A673 (cell line): ENCODE data around the gene MMP11. TPM values are rescaled to one million over a fixed set of nuclear protein-coding genes. Genes with fewer than 3 reads are reported as not detected.

Experiments used
- BruUV-seq: library from RNA; stranded (reverse); fragments of 400-500 nt; replicated peaks from 2 replicates; lab custom pipeline; 2021; lab: Mats Ljungman, UMichigan
- CTCF ChIA-PET: fragments of 300-600 bp; sonication (Branson Sonifier 250); formaldehyde crosslinking; loops from one replicate; lab custom pipeline; 2022; ENCODE audit warnings: antibody characterized with exemption; lab: Charles Lee
- POLR2A ChIA-PET: fragments of 300-600 bp; sonication (Branson Sonifier 250); formaldehyde crosslinking; loops from one replicate; lab custom pipeline; 2022; ENCODE audit warnings: antibody characterized with exemption; ENCODE audit not compliant: low non-redundant PET; lab: Charles Lee
- DNase-seq: peaks from one replicate; pipeline ENCODE4 v3.0.0-alpha.2; 2015; ENCODE audit warnings: low spot score
- H3K27ac ChIP-seq: fragments of 200-600 bp; sonication (generic); 2 replicates; pipeline ENCODE4 v1.5.1; 2016; ENCODE audit warnings: mixed run types, low read depth, mild to moderate bottlenecking, mixed read lengths, antibody characterized with exemption, low read length; ENCODE audit not compliant: poor library complexity, severe bottlenecking
- H3K27me3 ChIP-seq: fragments of 200-600 bp; sonication (generic); replicated peaks from 2 replicates; pipeline ENCODE4 v1.6.1; 2017; ENCODE audit warnings: mixed run types, low read depth, mild to moderate bottlenecking, mixed read lengths, antibody characterized with exemption, low read length; ENCODE audit not compliant: insufficient read depth, poor library complexity
- H3K36me3 ChIP-seq: fragments of 200-600 bp; sonication (generic); 2 replicates; pipeline ENCODE4 v1.6.1; 2016; ENCODE audit warnings: mixed run types, mild to moderate bottlenecking, mixed read lengths, antibody characterized with exemption, low read length; ENCODE audit not compliant: insufficient read depth, poor library complexity, severe bottlenecking
- H3K4me1 ChIP-seq: fragments of 200-600 bp; sonication (generic); 2 replicates; pipeline ENCODE4 v1.6.1; 2017; ENCODE audit warnings: mixed run types, mild to moderate bottlenecking, mixed read lengths, antibody characterized with exemption, low read length; ENCODE audit not compliant: insufficient read depth, poor library complexity, severe bottlenecking
- H3K4me3 ChIP-seq: fragments of 200-600 bp; sonication (generic); 2 replicates; pipeline ENCODE4 v1.5.1; 2016; ENCODE audit warnings: low read depth, mixed run types, mild to moderate bottlenecking, mixed read lengths, low read length; ENCODE audit not compliant: poor library complexity, severe bottlenecking
- H3K9me3 ChIP-seq: fragments of 200-600 bp; sonication (generic); 2 replicates; pipeline ENCODE4 v1.6.1; 2016; ENCODE audit warnings: mixed run types, low read depth, mild to moderate bottlenecking, mixed read lengths, antibody characterized with exemption, low read length; ENCODE audit not compliant: poor library complexity, severe bottlenecking
- CTCF ChIP-seq: fragments of 300-800, 200-600 bp; sonication (generic); conservative IDR thresholded peaks from 2 replicates; pipeline ENCODE4 v1.5.1; 2017; ENCODE audit warnings: low read depth, mild to moderate bottlenecking, antibody characterized with exemption, low read length, moderate library complexity, mixed read lengths
- EZH2 ChIP-seq: fragments of 200-600 bp; sonication (generic); IDR thresholded peaks from 2 replicates; pipeline ENCODE4 v1.6.1; 2017; ENCODE audit warnings: borderline replicate concordance, low read depth, mild to moderate bottlenecking, mixed read lengths, antibody characterized with exemption, low read length; ENCODE audit not compliant: poor library complexity, severe bottlenecking
- intact Hi-C: fragments of 100-400 bp; cut with micrococcal nuclease; formaldehyde crosslinking; loops from one replicate; pipeline ENCODE4 v1.10.0; 2022; ENCODE audit not compliant: unreplicated experiment
- total RNA-seq: library from RNA; stranded (reverse); gene quantifications from 2 replicates; pipeline ENCODE4 v1.2.3, GENCODE V29; 2021

MMP11 gene
- total RNA-seq, 1 experiment from 2014 or later, result 5.1 TPM

DNA sequence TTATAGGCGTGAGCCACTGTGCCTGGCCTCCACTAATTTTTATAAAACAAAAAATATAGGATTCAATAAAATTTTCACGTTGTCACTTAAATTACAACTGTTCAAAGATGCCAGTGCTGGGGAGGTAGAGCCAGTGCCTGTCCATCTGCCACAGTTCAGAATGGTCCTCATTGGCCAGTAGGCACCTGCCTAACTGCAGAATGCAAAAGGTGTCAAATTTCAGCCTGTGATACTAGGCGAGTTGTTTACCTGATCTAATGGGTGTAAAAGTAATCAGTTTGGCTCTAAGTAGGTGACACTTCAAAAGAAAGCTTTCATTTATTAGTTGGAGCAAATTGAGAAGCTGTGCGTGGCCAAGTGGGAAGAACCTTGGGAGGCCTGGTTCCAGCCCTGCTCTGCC is 16.5 kb downstream of the MMP11 start:
- Histone ChIP-seq H3K4me1 (peaks cover 11% of the 10 kb centered on the region), H3K27ac (no peak overlapping the region), H3K27me3 (no peaks in the 10 kb centered on the region), H3K9me3 (no peaks in the 10 kb centered on the region), H3K36me3 (peaks cover 15% of the 10 kb centered on the region), H3K4me3 (no peak overlapping the region)
- no peak for DNase-seq
- TF ChIP-seq EZH2, result no peak
- no peak for TF ChIP-seq CTCF
- intact Hi-C loops, result no loop called here
- POLR2A ChIA-PET, result no interaction called here
- no TSS peak for BruUV-seq
- CTCF ChIA-PET, result no interaction called here

GRCh38 chr22:23789638-23790037 is 17.0 kb downstream of the MMP11 start:
- peaks cover 11% of the 10 kb centered on the region for H3K4me1 ChIP-seq
- 0 out of 2 replicates have a peak, but pooled peaks have one; percentile 12 for TF ChIP-seq CTCF
- TF ChIP-seq EZH2, result no peak
- DNase-seq, result no peak
- no peak overlapping the region for H3K27ac ChIP-seq
- no peak overlapping the region for H3K4me3 ChIP-seq
- no TSS peak for BruUV-seq
- H3K9me3 ChIP-seq, result no peaks in the 10 kb centered on the region
- intact Hi-C loops, result no loop called here
- peaks cover 21% of the 10 kb centered on the region for H3K36me3 ChIP-seq
- ChIA-PET CTCF (no interaction called here), POLR2A (interaction anchor here (0.6 kb wide), 1 partner anchor 1196 kb away, joined by 4 read pairs; no protein-coding TSS in a partner anchor)
- H3K27me3 ChIP-seq, result no peaks in the 10 kb centered on the region

DNA sequence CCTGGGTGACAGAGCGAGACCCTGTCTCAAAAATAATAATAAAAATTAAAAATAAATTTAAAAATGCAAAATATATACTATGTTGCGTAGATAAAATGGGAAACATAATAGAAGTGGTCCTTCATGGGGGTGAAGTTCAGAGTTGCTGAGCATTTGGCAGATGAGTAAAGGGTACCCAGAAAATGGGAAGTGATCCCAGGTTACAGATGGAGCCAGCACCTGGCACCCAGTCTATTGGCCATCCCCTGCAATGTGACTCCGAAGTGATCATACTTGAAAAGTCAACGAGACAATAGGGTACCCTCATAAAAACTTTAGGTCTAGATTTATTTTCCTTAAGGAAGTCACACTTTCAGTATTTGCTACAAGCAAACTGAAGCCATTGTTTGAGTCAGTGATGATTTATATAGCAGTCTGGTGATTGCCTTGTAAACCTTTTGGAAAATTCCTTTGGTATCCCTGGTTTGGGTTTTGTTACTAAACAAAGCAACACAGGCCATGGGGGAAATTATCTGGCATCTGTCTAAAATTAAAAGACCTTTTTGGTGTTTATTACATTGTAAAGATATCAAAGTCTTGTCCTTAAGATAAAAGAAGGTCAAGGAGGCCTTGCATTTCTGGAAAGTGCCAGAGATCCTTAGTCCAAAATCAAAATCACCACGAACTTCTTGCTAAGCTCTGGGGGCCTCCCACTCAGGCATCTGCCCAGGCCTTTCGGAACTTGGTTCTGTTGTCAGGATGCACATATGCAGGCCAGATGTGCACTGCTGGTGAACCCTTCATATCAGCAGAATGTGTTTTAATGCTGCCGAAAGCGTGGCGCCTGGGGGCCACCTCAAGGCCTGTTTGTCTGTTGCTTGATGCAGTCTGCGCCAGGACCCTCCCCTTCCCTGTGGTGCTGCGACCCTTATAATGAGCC is 18.4 kb downstream of the MMP11 start:
- peaks cover 11% of the 10 kb centered on the region for H3K4me1 ChIP-seq
- no peak overlapping the region for H3K27ac ChIP-seq
- DNase-seq, result no peak
- H3K36me3 ChIP-seq, result peaks cover 26% of the 10 kb centered on the region
- no peaks in the 10 kb centered on the region for H3K27me3 ChIP-seq
- no peak overlapping the region for H3K4me3 ChIP-seq
- intact Hi-C loops, result no loop called here
- CTCF ChIA-PET, result no interaction called here
- BruUV-seq, result no TSS peak
- H3K9me3 ChIP-seq, result no peaks in the 10 kb centered on the region
- TF ChIP-seq EZH2, result no peak
- TF ChIP-seq CTCF, result no peak
- POLR2A ChIA-PET, result no interaction called here
